Mucosa of stomach (tissue), 1 donor: ENCODE measurements around the gene COTL1.
"Not testable (repeated sequence)": the region's sequence is repeated elsewhere in the genome, so short reads cannot be mapped to it uniquely, and the experiment has no call there.

Source experiments
- H3K27me3 ChIP-seq: one replicate; pipeline ENCODE4 v1.7.0; 2013; ENCODE audit warnings: mild to moderate bottlenecking, low read length; ENCODE audit not compliant: control insufficient read depth, insufficient read depth
- H3K36me3 ChIP-seq: one replicate; pipeline ENCODE4 v1.7.0; 2013; ENCODE audit warnings: low read length; ENCODE audit not compliant: control insufficient read depth, insufficient read depth
- H3K4me1 ChIP-seq: one replicate; pipeline ENCODE4 v1.7.0; 2013; ENCODE audit warnings: mild to moderate bottlenecking, low read length; ENCODE audit not compliant: control insufficient read depth, insufficient read depth
- H3K4me3 ChIP-seq: one replicate; pipeline ENCODE4 v1.7.0; 2013; ENCODE audit warnings: low read length
- H3K9ac ChIP-seq: one replicate; pipeline ENCODE4 v1.7.0; 2013; ENCODE audit warnings: mild to moderate bottlenecking, low read length, moderate library complexity
- H3K9me3 ChIP-seq: one replicate; pipeline ENCODE4 v1.7.0; 2013; ENCODE audit warnings: mild to moderate bottlenecking, low read length, moderate library complexity; ENCODE audit not compliant: control insufficient read depth
- donor health status: Pancreatic carcinoma.

Gene COTL1

GRCh38 chr16:84638231-84638806, 20.4 kb upstream of the COTL1 start:
- Histone ChIP-seq H3K9ac (no peak overlapping the region), H3K4me3 (no peak overlapping the region), H3K27me3 (no peaks in the 10 kb centered on the region), H3K9me3 (no peaks in the 10 kb centered on the region), H3K4me1 (no peaks in the 10 kb centered on the region), H3K36me3 (no peaks in the 10 kb centered on the region)

GRCh38 chr16:84637709-84638108, 19.8 kb upstream of the COTL1 start:
- no peaks in the 10 kb centered on the region for H3K27me3 ChIP-seq
- no peaks in the 10 kb centered on the region for H3K9me3 ChIP-seq
- H3K4me1 ChIP-seq: no peaks in the 10 kb centered on the region
- no peak overlapping the region for H3K9ac ChIP-seq
- H3K36me3 ChIP-seq: no peaks in the 10 kb centered on the region
- H3K4me3 ChIP-seq: no peak overlapping the region

GRCh38 chr16:84635702-84636101, 17.8 kb upstream of the COTL1 start:
- no peaks in the 10 kb centered on the region for H3K4me1 ChIP-seq
- no peaks in the 10 kb centered on the region for H3K27me3 ChIP-seq
- no peak overlapping the region for H3K9ac ChIP-seq
- H3K9me3 ChIP-seq: no peaks in the 10 kb centered on the region
- no peaks in the 10 kb centered on the region for H3K36me3 ChIP-seq
- H3K4me3 ChIP-seq: no peak overlapping the region

DNA sequence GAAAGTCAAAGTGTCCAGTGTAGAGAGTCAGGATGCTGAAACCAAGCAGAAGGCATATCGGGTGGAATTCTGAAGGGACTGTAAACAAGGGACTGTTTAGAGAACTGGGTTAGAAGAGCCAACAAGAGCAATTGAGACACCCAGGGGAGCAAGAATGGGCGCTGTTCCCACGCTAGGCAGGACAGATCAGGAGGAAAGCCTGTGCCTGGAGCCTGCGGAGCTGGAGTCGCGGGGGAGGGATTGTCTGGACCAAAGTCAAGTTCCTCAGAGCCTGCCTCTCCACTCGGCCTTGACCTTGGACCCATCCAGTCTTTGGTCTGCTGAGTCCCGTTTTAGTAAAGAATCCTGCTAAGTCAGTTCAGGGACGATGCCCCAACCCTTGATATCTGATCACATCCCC, 15.7 kb upstream of the COTL1 start:
- Histone ChIP-seq H3K9ac (no peak overlapping the region), H3K36me3 (no peaks in the 10 kb centered on the region), H3K4me1 (no peaks in the 10 kb centered on the region), H3K4me3 (no peak overlapping the region), H3K27me3 (no peaks in the 10 kb centered on the region), H3K9me3 (no peaks in the 10 kb centered on the region)

GRCh38 chr16:84632862-84633261, 15.0 kb upstream of the COTL1 start:
- not testable (repeated sequence) for H3K27me3 ChIP-seq, H3K36me3 ChIP-seq, H3K9me3 ChIP-seq, H3K9ac ChIP-seq, H3K4me1 ChIP-seq, H3K4me3 ChIP-seq

DNA sequence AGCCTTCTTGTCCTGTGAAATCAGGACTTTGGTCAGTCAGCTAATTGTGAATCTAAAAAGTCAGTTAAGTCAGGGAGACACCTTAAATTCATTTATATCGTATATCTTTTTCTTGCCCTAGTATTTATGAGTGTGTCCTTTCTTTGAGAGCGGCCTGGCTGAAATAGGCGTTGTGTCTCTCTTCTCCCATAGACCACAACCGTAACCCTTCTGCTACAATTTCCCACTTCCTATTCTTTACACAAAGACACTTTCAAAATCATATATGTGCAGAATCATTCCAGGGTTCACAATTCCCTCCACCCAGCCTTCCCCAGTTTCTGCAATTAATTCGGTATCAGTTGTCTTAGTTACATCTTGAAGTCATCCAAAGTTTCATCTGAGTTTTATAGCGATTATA, 14.0 kb upstream of the COTL1 start:
- Histone ChIP-seq H3K9me3 (no peaks in the 10 kb centered on the region), H3K9ac (no peak overlapping the region), H3K4me1 (no peaks in the 10 kb centered on the region), H3K27me3 (no peaks in the 10 kb centered on the region), H3K4me3 (no peak overlapping the region), H3K36me3 (no peaks in the 10 kb centered on the region)

DNA sequence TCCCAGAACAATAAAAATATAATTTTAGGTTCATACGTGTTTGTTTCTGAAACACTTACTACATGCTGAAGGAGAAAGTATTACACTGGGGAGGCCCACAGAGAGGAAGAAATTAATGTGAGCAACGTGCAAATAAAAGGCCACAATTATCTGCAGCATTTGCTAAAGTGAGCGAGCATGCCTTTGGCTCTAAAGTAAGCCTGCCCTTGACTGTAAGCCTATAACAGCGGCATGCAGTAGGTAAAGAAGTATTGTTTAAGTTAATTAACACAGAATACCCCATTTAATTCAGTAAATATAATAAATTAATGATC, 13.2 kb upstream of the COTL1 start:
- Histone ChIP-seq H3K9me3 (no peaks in the 10 kb centered on the region), H3K36me3 (no peaks in the 10 kb centered on the region), H3K9ac (no peak overlapping the region), H3K4me3 (no peak overlapping the region), H3K27me3 (no peaks in the 10 kb centered on the region), H3K4me1 (no peaks in the 10 kb centered on the region)

GRCh38 chr16:84630446-84631152, 12.7 kb upstream of the COTL1 start:
- Histone ChIP-seq H3K9me3 (no peaks in the 10 kb centered on the region), H3K9ac (no peak overlapping the region), H3K4me3 (no peak overlapping the region), H3K4me1 (no peaks in the 10 kb centered on the region), H3K27me3 (no peaks in the 10 kb centered on the region), H3K36me3 (no peaks in the 10 kb centered on the region)

DNA sequence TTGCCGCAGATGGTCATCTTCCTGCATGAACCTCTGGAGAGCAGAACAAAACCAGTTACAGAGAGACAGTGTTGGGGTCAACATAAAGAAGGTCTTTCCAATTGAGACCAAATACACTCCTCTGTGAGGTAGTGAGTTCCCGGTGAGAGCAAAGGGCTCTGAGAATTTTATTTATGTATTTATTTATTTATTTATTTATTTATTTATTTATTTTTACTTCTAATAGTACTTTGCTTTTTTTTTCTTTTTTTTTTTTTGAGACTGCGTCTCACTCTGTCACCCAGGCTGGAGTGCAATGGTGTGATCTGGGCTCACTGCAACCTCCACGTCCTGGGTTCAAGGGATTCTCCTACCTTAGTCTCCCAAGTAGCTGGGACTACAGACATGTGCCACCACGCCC, 12.1 kb upstream of the COTL1 start:
- Histone ChIP-seq H3K4me1 (no peaks in the 10 kb centered on the region), H3K36me3 (no peaks in the 10 kb centered on the region), H3K9ac (no peak overlapping the region), H3K27me3 (no peaks in the 10 kb centered on the region), H3K9me3 (no peaks in the 10 kb centered on the region), H3K4me3 (no peak overlapping the region)

GRCh38 chr16:84629580-84629979, 11.7 kb upstream of the COTL1 start:
- Histone ChIP-seq H3K4me3 (no peak overlapping the region), H3K4me1 (no peaks in the 10 kb centered on the region), H3K27me3 (no peaks in the 10 kb centered on the region), H3K36me3 (no peaks in the 10 kb centered on the region), H3K9me3 (no peaks in the 10 kb centered on the region), H3K9ac (no peak overlapping the region)

- Histone ChIP-seq H3K27me3 (no peaks in the 10 kb centered on the region), H3K9me3 (no peaks in the 10 kb centered on the region), H3K36me3 (no peaks in the 10 kb centered on the region), H3K4me1 (no peaks in the 10 kb centered on the region), H3K9ac (no peak overlapping the region), H3K4me3 (no peak overlapping the region)
Measured at GRCh38 chr16:84628226-84628731, 10.4 kb upstream of the COTL1 start.

DNA sequence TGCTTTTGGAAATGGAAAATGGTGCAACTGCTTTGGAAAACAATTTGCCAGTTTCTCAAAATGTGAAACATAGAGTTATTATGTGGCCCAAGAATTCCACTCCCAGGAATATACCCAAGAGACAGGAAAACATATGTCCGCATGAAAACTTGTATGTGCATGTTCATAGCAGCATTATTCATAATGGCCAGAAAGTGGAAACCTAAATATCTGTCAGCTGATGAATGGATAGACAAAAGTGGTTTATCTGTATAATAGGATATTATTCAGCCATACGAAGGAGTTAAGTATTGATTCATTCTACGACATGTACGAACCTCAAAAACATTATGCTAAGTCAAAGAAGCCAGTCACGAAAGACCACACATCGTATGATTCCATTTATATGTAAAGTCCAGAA, 7.7 kb upstream of the COTL1 start:
- Histone ChIP-seq H3K36me3 (no peaks in the 10 kb centered on the region), H3K4me1 (peaks cover 6% of the 10 kb centered on the region), H3K4me3 (no peak overlapping the region), H3K27me3 (no peaks in the 10 kb centered on the region), H3K9me3 (no peaks in the 10 kb centered on the region), H3K9ac (no peak overlapping the region)

GRCh38 chr16:84620913-84621312, 3.0 kb upstream of the COTL1 start:
- not testable (repeated sequence) for H3K27me3 ChIP-seq, H3K9ac ChIP-seq, H3K9me3 ChIP-seq, H3K36me3 ChIP-seq, H3K4me3 ChIP-seq
- peaks cover 19% of the 10 kb centered on the region for H3K4me1 ChIP-seq
